MCF 10A (cell line): Measurements from ENCODE around the gene MTMR1. TPM values are rescaled to one million over a fixed set of nuclear protein-coding genes. Genes with fewer than 3 reads are reported as not detected.

Experiments used
- BruUV-seq: library from RNA; stranded (reverse); fragments of 400-500 nt; replicated peaks from 2 replicates; lab custom pipeline; 2021; lab: Mats Ljungman, UMichigan
- CTCF ChIA-PET: fragments of 300-600 bp; sonication (Branson Sonifier 250); formaldehyde crosslinking; extraction: SDS; loops from one replicate; lab custom pipeline; 2021; ENCODE audit warnings: antibody characterized with exemption, inconsistent platforms; lab: Yijun Ruan, JAX
- POLR2A ChIA-PET: fragments of 300-600, 350-650 bp; sonication (Branson Sonifier 250); formaldehyde crosslinking; extraction: SDS; loops from one replicate; lab custom pipeline; 2020; ENCODE audit warnings: antibody characterized with exemption, inconsistent platforms; lab: Yijun Ruan, JAX
- DNase-seq: peaks from one replicate; pipeline ENCODE4 v3.0.0-alpha.2; 2018; ENCODE audit not compliant: unreplicated experiment
- H3K27ac Mint-ChIP-seq: one replicate; pipeline ENCODE4 v1.8.0; 2022; ENCODE audit warnings: mild to moderate bottlenecking, low read depth, mixed read lengths; ENCODE audit not compliant: unreplicated experiment
- H3K27me3 Mint-ChIP-seq: one replicate; pipeline ENCODE4 v1.8.0; 2022; ENCODE audit warnings: mixed read lengths; ENCODE audit not compliant: insufficient read depth, unreplicated experiment
- H3K36me3 Mint-ChIP-seq: one replicate; pipeline ENCODE4 v1.8.0; 2022; ENCODE audit warnings: mild to moderate bottlenecking, moderate library complexity, mixed read lengths; ENCODE audit not compliant: insufficient read depth, unreplicated experiment
- H3K4me1 Mint-ChIP-seq: one replicate; pipeline ENCODE4 v1.8.0; 2022; ENCODE audit warnings: mixed read lengths; ENCODE audit not compliant: insufficient read depth, unreplicated experiment
- H3K4me3 Mint-ChIP-seq: one replicate; pipeline ENCODE4 v1.8.0; 2022; ENCODE audit warnings: mild to moderate bottlenecking, moderate library complexity, mixed read lengths; ENCODE audit not compliant: unreplicated experiment
- H3K9me3 Mint-ChIP-seq: one replicate; pipeline ENCODE4 v1.8.0; 2022; ENCODE audit warnings: mixed read lengths; ENCODE audit not compliant: unreplicated experiment
- intact Hi-C: fragments of 100-400 bp; cut with micrococcal nuclease; formaldehyde crosslinking; loops from 2 replicates; pipeline ENCODE4 v1.14.1; 2022
- total RNA-seq: library from RNA; stranded (reverse); gene quantifications from 2 replicates; pipeline ENCODE4 v1.2.3, GENCODE V29; 2022
- TF ChIP-seq, protein P1 (sequence below): fragments of 200-600 bp; IDR thresholded peaks from one replicate; pipeline ENCODE4 v1.8.0; 2022; ENCODE audit warnings: antibody characterized with exemption, mild to moderate bottlenecking; ENCODE audit not compliant: unreplicated experiment

Gene MTMR1
- total RNA-seq, 1 experiment from 2014 or later = 24.7 TPM

DNA sequence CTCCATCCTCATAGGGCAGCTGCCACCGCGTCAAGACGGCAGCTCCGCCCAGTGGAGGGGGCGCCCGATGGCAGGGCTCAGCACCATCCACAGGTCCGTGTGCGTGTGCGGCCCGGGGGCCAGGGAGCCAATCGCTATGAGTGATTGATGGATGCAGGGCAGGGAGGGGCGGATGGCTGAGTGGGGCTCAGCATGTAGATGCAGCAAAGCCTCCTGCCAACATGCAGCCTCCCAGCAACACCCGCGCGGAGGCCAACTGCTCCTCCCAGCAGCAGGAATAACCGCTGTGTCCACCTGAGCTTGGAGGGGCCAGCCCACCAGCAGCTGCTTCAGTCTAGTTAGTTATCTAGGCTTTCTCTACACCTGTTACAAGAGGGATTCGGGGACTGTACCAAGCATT is 77.4 kb downstream of the MTMR1 start:
- CTCF ChIA-PET = no interaction called here
- no peak for DNase-seq

DNA sequence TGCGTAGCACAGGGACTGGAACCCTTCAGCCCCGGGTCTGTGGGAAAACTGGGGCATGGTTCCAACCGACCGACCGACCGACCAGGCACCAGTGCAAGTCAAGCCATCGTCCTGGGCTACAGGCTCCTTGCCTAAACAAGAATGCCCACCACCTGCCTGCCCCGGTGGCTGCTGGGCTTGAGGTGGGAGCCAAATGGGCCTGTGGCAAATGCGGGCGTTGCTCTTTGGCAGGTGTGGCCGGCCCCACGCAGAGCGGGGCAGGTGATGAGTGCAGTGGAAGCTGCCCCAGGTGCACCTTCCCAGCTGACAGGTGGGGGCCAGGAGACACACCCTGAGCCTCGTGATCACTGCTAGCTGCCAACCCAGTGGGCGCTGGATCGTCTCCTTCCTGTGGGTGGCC is 77.9 kb downstream of the MTMR1 start:
- no peaks in the 10 kb centered on the region for H3K9me3 Mint-ChIP-seq
- TF ChIP-seq, protein P1, sequence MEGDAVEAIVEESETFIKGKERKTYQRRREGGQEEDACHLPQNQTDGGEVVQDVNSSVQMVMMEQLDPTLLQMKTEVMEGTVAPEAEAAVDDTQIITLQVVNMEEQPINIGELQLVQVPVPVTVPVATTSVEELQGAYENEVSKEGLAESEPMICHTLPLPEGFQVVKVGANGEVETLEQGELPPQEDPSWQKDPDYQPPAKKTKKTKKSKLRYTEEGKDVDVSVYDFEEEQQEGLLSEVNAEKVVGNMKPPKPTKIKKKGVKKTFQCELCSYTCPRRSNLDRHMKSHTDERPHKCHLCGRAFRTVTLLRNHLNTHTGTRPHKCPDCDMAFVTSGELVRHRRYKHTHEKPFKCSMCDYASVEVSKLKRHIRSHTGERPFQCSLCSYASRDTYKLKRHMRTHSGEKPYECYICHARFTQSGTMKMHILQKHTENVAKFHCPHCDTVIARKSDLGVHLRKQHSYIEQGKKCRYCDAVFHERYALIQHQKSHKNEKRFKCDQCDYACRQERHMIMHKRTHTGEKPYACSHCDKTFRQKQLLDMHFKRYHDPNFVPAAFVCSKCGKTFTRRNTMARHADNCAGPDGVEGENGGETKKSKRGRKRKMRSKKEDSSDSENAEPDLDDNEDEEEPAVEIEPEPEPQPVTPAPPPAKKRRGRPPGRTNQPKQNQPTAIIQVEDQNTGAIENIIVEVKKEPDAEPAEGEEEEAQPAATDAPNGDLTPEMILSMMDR = no peak
- CTCF ChIA-PET = interaction anchor here (0.8 to 6.4 kb wide), 9 partner anchors 9 to 909 kb away, joined by 3 to 89 read pairs (median 6); no protein-coding TSS in a partner anchor

More for the DNA sequence above, 77.4 kb downstream of the MTMR1 start:
- H3K27ac Mint-ChIP-seq = no peak overlapping the region
- POLR2A ChIA-PET = no interaction called here
- TF ChIP-seq, protein P1 = no peak
- no TSS peak for BruUV-seq
- H3K27me3 Mint-ChIP-seq = no peaks in the 10 kb centered on the region
- H3K4me1 Mint-ChIP-seq = peaks cover 7% of the 10 kb centered on the region
- peaks cover 41% of the 10 kb centered on the region for H3K36me3 Mint-ChIP-seq
- intact Hi-C loops = loop anchor here (5.0 kb wide), 2 partner anchors 382 to 1862 kb away; no protein-coding TSS in a partner anchor
- no peak overlapping the region for H3K4me3 Mint-ChIP-seq
- no peaks in the 10 kb centered on the region for H3K9me3 Mint-ChIP-seq

DNA sequence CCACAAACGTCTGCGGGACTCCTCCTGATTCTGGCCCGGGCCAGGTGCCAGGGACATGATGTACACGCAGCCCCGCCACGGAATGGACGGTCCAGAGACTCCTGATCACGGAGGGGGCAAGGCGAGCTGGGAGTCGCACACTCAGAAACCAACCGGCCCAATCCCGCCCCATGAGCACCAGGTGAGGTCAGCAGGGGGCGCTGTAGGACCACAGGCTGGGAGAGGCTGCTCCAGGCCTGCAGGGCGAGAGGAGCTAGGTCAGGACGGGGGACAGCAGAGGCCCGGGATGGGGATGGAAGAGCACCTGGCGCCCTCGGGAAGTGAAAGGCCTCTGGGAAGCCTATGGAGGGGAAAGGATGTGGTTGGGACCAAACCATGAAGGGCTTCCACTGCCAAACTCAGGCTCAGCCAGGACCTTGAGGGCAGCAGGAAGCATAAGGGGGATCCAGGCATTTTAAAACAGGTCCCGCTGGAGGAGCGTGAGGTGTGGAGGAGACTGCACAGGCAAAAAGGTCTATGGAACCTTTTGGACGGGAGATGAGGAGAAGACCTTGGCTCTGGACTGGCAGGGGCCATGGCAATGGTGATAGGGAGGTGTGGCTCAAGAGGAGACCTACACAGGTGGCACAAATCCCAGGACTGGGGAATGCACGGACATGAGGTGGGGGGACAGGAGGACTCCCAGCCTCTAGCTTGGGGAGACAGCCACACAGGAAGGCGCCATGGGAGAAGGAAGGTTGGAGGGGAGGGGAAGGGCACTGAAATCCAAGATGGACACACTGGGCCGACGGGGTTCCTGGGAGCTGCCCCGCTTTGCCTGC is 79.2 kb downstream of the MTMR1 start:
- no TSS peak for BruUV-seq
- ChIA-PET CTCF (interaction anchor here (0.5 to 6.4 kb wide), 33 partner anchors 9 to 1883 kb away, joined by 3 to 89 read pairs (median 3); no protein-coding TSS in a partner anchor), POLR2A (interaction anchor here (0.7 to 1.5 kb wide), 5 partner anchors 70 to 317 kb away, joined by 3 to 7 read pairs (median 3); partner anchors contain the start of gene HMGB3)
- peaks cover 37% of the 10 kb centered on the region for H3K36me3 Mint-ChIP-seq
- peak; percentile 81 for DNase-seq
- no peaks in the 10 kb centered on the region for H3K9me3 Mint-ChIP-seq
- no peaks in the 10 kb centered on the region for H3K27me3 Mint-ChIP-seq
- intact Hi-C loops = loop anchor here (1.0 to 5.0 kb wide), 4 partner anchors 126 to 1860 kb away; partner anchors contain the start of genes CD99L2 and HMGB3
- H3K4me3 Mint-ChIP-seq = no peak overlapping the region
- TF ChIP-seq, protein P1 = peak; percentile 87
- peak overlapping the region; percentile 20 for H3K27ac Mint-ChIP-seq
- H3K4me1 Mint-ChIP-seq = peaks cover 7% of the 10 kb centered on the region

More for the DNA sequence above, 77.9 kb downstream of the MTMR1 start:
- peak overlapping the region; percentile 20 for H3K27ac Mint-ChIP-seq
- intact Hi-C loops = loop anchor here (5.0 kb wide), 2 partner anchors 381 to 1861 kb away; no protein-coding TSS in a partner anchor
- BruUV-seq = no TSS peak
- H3K36me3 Mint-ChIP-seq = peaks cover 40% of the 10 kb centered on the region
- H3K4me3 Mint-ChIP-seq = no peak overlapping the region
- POLR2A ChIA-PET = no interaction called here
- no peaks in the 10 kb centered on the region for H3K27me3 Mint-ChIP-seq
- no peak for DNase-seq
- peaks cover 7% of the 10 kb centered on the region for H3K4me1 Mint-ChIP-seq

DNA sequence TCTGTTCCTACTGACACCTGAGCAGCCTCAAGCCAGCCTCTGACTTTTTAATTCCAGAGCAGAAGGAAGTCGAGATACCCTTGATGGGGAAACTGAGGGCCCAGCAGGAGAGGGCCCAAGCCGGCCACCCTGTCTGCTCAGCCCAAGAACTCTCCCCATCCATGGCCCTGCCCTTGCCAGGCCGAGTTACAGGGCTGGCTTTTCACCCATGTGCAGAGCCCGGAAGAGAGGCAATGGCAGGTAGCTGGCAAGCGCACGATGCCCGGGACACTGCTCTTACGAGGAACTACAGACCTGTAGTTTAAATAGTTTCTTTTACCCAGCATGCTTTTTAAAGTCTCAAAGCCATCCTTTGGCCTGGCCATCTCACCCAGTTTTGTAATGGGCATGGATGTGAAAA is 79.9 kb downstream of the MTMR1 start:
- POLR2A ChIA-PET = interaction anchor here (0.7 to 1.5 kb wide), 3 partner anchors 85 to 309 kb away, joined by 3 to 7 read pairs (median 5); partner anchors contain the start of gene HMGB3
- CTCF ChIA-PET = interaction anchor here (1.8 to 6.4 kb wide), 4 partner anchors 8 to 378 kb away, joined by 7 to 89 read pairs (median 11); no protein-coding TSS in a partner anchor
- TF ChIP-seq, protein P1 = no peak
- no peak overlapping the region for H3K4me3 Mint-ChIP-seq
- no peak for DNase-seq
- no TSS peak for BruUV-seq
- no peaks in the 10 kb centered on the region for H3K27me3 Mint-ChIP-seq
- intact Hi-C loops = loop anchor here (2.0 to 5.0 kb wide), 3 partner anchors 210 to 1859 kb away; partner anchors contain the start of gene HMGB3
- H3K9me3 Mint-ChIP-seq = no peaks in the 10 kb centered on the region
- no peak overlapping the region for H3K27ac Mint-ChIP-seq
- peaks cover 37% of the 10 kb centered on the region for H3K36me3 Mint-ChIP-seq
- peaks cover 7% of the 10 kb centered on the region for H3K4me1 Mint-ChIP-seq
